WTC11 (cell line): ENCODE data around the gene FOXA2.

Experiments used
- CBFB ChIP-seq: sonication (generic); formaldehyde crosslinking; IDR thresholded peaks from 2 replicates; pipeline ENCODE4 v1.8.1; 2022; ENCODE audit warnings: mild to moderate bottlenecking, low read depth, missing genetic modification reagents
- CREB1 ChIP-seq: sonication (generic); formaldehyde crosslinking; IDR thresholded peaks from 2 replicates; pipeline ENCODE4 v1.8.0; 2023; ENCODE audit warnings: mild to moderate bottlenecking, missing genetic modification reagents
- CTCF ChIP-seq: fragments of 200-600 bp; IDR thresholded peaks from 2 replicates; pipeline ENCODE4 v1.8.0; 2022; ENCODE audit warnings: antibody characterized with exemption
- ELF4 ChIP-seq: sonication (generic); formaldehyde crosslinking; IDR thresholded peaks from 2 replicates; pipeline ENCODE4 v1.8.1; 2022; ENCODE audit warnings: low read depth, mild to moderate bottlenecking, moderate library complexity, missing genetic modification reagents
- NR3C1 ChIP-seq: sonication (generic); formaldehyde crosslinking; conservative IDR thresholded peaks from 2 replicates; pipeline ENCODE4 v1.8.1; 2023; ENCODE audit warnings: low read depth, mild to moderate bottlenecking, missing genetic modification reagents
- PRRX2 ChIP-seq: fragments of 250-450 bp; sonication (Bioruptor Pico); IDR thresholded peaks from 2 replicates; pipeline ENCODE4 v1.8.0; 2021; ENCODE audit warnings: mild to moderate bottlenecking
- SP1 ChIP-seq: sonication (generic); formaldehyde crosslinking; conservative IDR thresholded peaks from 2 replicates; pipeline ENCODE4 v1.8.1; 2022; ENCODE audit warnings: missing genetic modification reagents
- USF1 ChIP-seq: sonication (generic); formaldehyde crosslinking; IDR thresholded peaks from 2 replicates; pipeline ENCODE4 v1.8.0; 2022; ENCODE audit warnings: mild to moderate bottlenecking, missing genetic modification reagents
- ZNF263 ChIP-seq: sonication (generic); formaldehyde crosslinking; IDR thresholded peaks from 2 replicates; pipeline ENCODE4 v1.8.1; 2022; ENCODE audit warnings: low read depth, mild to moderate bottlenecking, moderate library complexity, missing genetic modification reagents
- ZNF423 ChIP-seq: fragments of 250-450 bp; sonication (Bioruptor Pico); IDR thresholded peaks from 2 replicates; pipeline ENCODE4 v2.1.2; 2022; ENCODE audit warnings: mild to moderate bottlenecking, moderate library complexity
- TF ChIP-seq, protein P1 (sequence below): sonication (generic); formaldehyde crosslinking; IDR thresholded peaks from 2 replicates; pipeline ENCODE4 v1.8.0; 2022; ENCODE audit warnings: mild to moderate bottlenecking, missing genetic modification reagents
- TF ChIP-seq, protein P2 (sequence below): sonication (generic); formaldehyde crosslinking; IDR thresholded peaks from 2 replicates; pipeline ENCODE4 v1.8.1; 2023; ENCODE audit warnings: mild to moderate bottlenecking, moderate library complexity, missing genetic modification reagents

DNA sequence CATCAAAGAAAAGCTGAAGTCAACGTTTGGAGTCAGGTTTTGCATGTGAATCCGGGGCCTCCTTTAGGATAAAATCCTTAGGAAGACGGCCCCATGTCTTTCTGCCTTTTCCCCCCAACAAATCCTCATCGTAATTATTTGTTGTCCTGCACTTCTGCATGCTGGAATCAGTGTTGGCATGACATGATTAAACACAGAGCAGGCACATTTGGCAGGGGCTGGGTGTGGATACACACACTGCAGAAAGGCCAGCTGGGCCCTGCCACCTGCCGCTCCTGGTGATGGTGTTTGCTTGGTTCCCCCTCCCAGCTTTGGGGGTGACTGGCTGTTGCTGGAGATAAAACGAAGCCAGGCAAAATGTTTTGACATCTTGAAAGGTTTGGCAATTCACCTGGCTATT lies 46.3 kb upstream of the FOXA2 start:
- TF ChIP-seq CTCF (no peak), CREB1 (CRISPR knock-in tag) (no peak), ELF4 (CRISPR knock-in tag) (no peak), CBFB (no peak), ZNF263 (CRISPR knock-in tag) (no peak), ZNF423 (CRISPR knock-in tag) (no peak), NR3C1 (CRISPR knock-in tag) (no peak), PRRX2 (CRISPR knock-in tag) (no peak), SP1 (no peak), USF1 (CRISPR knock-in tag) (no peak)
- TF ChIP-seq, protein P1, sequence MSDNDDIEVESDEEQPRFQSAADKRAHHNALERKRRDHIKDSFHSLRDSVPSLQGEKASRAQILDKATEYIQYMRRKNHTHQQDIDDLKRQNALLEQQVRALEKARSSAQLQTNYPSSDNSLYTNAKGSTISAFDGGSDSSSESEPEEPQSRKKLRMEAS = no peak
- TF ChIP-seq, protein P2, sequence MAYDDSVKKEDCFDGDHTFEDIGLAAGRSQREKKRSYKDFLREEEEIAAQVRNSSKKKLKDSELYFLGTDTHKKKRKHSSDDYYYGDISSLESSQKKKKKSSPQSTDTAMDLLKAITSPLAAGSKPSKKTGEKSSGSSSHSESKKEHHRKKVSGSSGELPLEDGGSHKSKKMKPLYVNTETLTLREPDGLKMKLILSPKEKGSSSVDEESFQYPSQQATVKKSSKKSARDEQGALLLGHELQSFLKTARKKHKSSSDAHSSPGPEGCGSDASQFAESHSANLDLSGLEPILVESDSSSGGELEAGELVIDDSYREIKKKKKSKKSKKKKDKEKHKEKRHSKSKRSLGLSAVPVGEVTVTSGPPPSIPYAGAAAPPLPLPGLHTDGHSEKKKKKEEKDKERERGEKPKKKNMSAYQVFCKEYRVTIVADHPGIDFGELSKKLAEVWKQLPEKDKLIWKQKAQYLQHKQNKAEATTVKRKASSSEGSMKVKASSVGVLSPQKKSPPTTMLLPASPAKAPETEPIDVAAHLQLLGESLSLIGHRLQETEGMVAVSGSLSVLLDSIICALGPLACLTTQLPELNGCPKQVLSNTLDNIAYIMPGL (CRISPR knock-in tag) = no peak
